ENCODE results near the gene TLR2.

The TLR2 gene

GRCh38 chr4:153713866-153714646 lies 30.0 kb downstream of the TLR2 start:
- H3K4me3 ChIP-seq (ENCODE audit: low read depth, low read length) = no peak overlapping the region
- no peak for TF ChIP-seq CTCF (IDR thresholded peaks at IDR 0.05; ENCODE audit: borderline replicate concordance, insufficient read depth, low read depth, low read length)

GRCh38 chr4:153722036-153722435 lies 38.0 kb downstream of the TLR2 start:
- no peak overlapping the region for H3K4me3 ChIP-seq (ENCODE audit: low read depth, low read length)
- TF ChIP-seq CTCF (IDR thresholded peaks at IDR 0.05; ENCODE audit: borderline replicate concordance, insufficient read depth, low read depth, low read length) = no peak

GRCh38 chr4:153724606-153725005 lies 40.5 kb downstream of the TLR2 start:
- no peak overlapping the region for H3K4me3 ChIP-seq (ENCODE audit: low read depth, low read length)
- TF ChIP-seq CTCF (IDR thresholded peaks at IDR 0.05; ENCODE audit: borderline replicate concordance, insufficient read depth, low read depth, low read length) = no peak

- no peak overlapping the region for H3K4me3 ChIP-seq (ENCODE audit: low read depth, low read length)
- TF ChIP-seq CTCF (IDR thresholded peaks at IDR 0.05; ENCODE audit: borderline replicate concordance, insufficient read depth, low read depth, low read length) = no peak
Measured at GRCh38 chr4:153725136-153725830, 41.2 kb downstream of the TLR2 start.

- no peak overlapping the region for H3K4me3 ChIP-seq (ENCODE audit: low read depth, low read length)
- TF ChIP-seq CTCF (IDR thresholded peaks at IDR 0.05; ENCODE audit: borderline replicate concordance, insufficient read depth, low read depth, low read length) = no peak
Measured at GRCh38 chr4:153725831-153726154, 41.7 kb downstream of the TLR2 start.

- no peak for TF ChIP-seq CTCF (IDR thresholded peaks at IDR 0.05; ENCODE audit: borderline replicate concordance, insufficient read depth, low read depth, low read length)
- H3K4me3 ChIP-seq (ENCODE audit: low read depth, low read length) = no peak overlapping the region
Measured at GRCh38 chr4:153728151-153728550, 44.1 kb downstream of the TLR2 start.

GRCh38 chr4:153728660-153729059 lies 44.6 kb downstream of the TLR2 start:
- no peak overlapping the region for H3K4me3 ChIP-seq (ENCODE audit: low read depth, low read length)
- TF ChIP-seq CTCF (IDR thresholded peaks at IDR 0.05; ENCODE audit: borderline replicate concordance, insufficient read depth, low read depth, low read length) = no peak

Measured in GM12875 (cell line).